ENCODE results near the gene CAPS.

- TF ChIP-seq SIN3A (IDR thresholded peaks at IDR 0.05; ENCODE audit: borderline replicate concordance, insufficient read depth, low read length): no peak
- no peak for TF ChIP-seq POLR2AphosphoS5 (IDR thresholded peaks at IDR 0.05; ENCODE audit: low read depth, low read length)
- TF ChIP-seq REST (IDR thresholded peaks at IDR 0.05; ENCODE audit: insufficient read depth in 1 of 2, low read depth in 2 of 2, low read length in 2 of 2): no peak
- no peak for TF ChIP-seq TAF1 (IDR thresholded peaks at IDR 0.05; ENCODE audit: borderline replicate concordance, insufficient read depth, low read length)
- no peak for TF ChIP-seq FOXP2 (optimal IDR thresholded peaks at IDR 0.05; ENCODE audit: borderline replicate concordance, extremely low read depth, extremely low read length, insufficient read depth)
These were observed 24.6 kb upstream of the CAPS start for GRCh38 chr19:5889288-5889971.

Measured in PFSK-1 (cell line).